Neural progenitor cell (in vitro differentiated cells): ENCODE results near the gene SUSD2.

Experiments
- CTCF ChIP-seq: fragments of 200-600 bp; sonication (generic); IDR thresholded peaks from 2 replicates; pipeline ENCODE4 v1.5.1; 2017; ENCODE audit warnings: antibody characterized with exemption, mild to moderate bottlenecking
- EZH2 ChIP-seq: fragments of 200-600 bp; sonication (generic); IDR thresholded peaks from 2 replicates; pipeline ENCODE4 v1.6.1; 2017; ENCODE audit warnings: antibody characterized with exemption, mild to moderate bottlenecking, moderate library complexity

GRCh38 chr22:24156141-24156912, 25.0 kb upstream of the SUSD2 start:
- no peak for TF ChIP-seq CTCF
- peak; percentile 52 for TF ChIP-seq EZH2
